ENCODE results near the gene FAM83F.

Gene FAM83F

DNA sequence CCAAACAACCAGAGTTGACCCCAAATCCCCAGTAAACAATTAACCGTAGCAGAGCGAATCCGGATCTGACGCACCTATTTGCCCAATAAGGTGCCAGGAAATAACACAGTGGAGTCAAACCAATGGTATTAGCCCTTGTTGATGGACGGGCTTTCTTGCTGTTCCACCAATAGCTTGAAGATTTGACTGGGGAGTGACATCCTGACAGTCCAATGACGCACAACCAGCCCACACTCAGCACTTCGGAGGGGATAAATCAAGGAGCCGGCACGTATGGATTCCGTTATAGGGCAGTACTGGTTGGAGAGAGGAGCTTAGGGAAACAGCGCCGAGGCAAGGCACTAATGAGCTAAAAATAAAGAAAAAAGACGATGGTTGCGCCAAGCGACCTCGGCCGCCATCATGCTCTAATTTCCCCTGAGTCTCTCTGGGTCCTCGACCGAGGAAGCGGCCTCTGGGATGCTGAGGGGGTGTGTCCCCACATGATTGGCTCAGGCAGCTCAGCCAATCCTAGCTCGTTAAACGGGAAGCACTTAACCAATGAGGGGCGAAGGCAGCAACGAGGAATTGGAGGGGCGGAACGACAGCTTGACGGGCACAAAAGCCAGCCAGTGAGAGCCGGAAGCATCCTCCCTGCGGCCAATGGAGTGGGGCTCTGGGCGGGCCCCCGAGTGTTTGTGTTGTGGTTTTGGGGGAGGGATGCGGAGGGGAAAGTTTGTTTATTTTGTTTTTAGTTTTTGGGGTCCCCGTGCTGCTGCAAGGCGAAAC is 49.5 kb downstream of the FAM83F start:
- H3K4me3 ChIP-seq (ENCODE audit: low read depth, low read length), result peak overlapping the region; percentile 79
- DNase-seq (ENCODE audit: low read depth), result peak; percentile 98

- DNase-seq (ENCODE audit: low read depth), result no peak
- H3K4me3 ChIP-seq (ENCODE audit: low read depth, low read length), result peak overlapping the region; percentile 79
Observed at GRCh38 chr22:40044870-40045834, 50.4 kb downstream of the FAM83F start.

GRCh38 chr22:40046126-40046525 is 51.4 kb downstream of the FAM83F start:
- no peak for DNase-seq (ENCODE audit: low read depth)
- no peak overlapping the region for H3K4me3 ChIP-seq (ENCODE audit: low read depth, low read length)

DNA sequence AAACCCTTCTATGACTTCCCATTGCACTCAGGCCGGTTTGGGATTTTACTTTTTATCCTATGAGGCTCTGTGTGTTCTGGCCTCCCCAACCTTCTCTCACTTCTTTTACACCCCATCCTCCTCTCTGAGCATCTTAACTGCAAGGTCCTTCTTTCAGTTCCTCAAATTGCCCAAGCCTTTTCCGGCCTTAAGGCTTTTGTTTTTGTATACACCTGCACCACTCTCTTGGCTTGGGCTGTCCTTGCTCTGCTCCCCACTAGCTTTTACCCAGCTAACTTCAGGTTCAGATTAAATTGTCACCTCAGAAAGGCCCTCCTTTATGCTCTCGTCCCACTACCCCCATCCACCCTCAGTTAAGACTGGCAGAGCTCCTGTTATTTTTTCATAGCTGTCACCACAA is 55.5 kb downstream of the FAM83F start:
- H3K4me3 ChIP-seq (ENCODE audit: low read depth, low read length), result no peak overlapping the region
- DNase-seq (ENCODE audit: low read depth), result no peak

- no peak for DNase-seq (ENCODE audit: low read depth)
- H3K4me3 ChIP-seq (ENCODE audit: low read depth, low read length), result no peak overlapping the region
Observed at GRCh38 chr22:40051322-40051721, 56.6 kb downstream of the FAM83F start.

DNA sequence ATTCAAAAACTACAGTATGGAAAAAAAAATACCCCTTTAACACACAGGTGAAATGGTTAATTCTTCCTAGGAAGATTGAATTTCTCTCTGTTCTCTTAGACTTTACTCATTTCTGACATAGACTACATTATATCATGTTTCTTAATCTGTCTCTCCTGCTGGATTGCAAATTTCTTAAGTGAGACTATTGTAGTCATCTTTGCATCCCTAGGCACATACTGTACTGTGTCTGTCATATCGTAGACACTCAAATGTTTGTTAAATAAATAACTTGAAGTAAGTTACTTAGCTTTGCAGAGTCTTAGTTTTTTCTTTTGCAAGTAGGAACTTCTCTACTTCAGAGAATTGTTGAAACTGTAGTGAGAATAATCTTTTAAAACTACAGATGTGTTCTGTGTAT is 58.7 kb downstream of the FAM83F start:
- DNase-seq (ENCODE audit: low read depth), result no peak
- no peak overlapping the region for H3K4me3 ChIP-seq (ENCODE audit: low read depth, low read length)

- no peak overlapping the region for H3K4me3 ChIP-seq (ENCODE audit: low read depth, low read length)
- DNase-seq (ENCODE audit: low read depth), result no peak
Observed at GRCh38 chr22:40054486-40054885, 59.7 kb downstream of the FAM83F start.

DNA sequence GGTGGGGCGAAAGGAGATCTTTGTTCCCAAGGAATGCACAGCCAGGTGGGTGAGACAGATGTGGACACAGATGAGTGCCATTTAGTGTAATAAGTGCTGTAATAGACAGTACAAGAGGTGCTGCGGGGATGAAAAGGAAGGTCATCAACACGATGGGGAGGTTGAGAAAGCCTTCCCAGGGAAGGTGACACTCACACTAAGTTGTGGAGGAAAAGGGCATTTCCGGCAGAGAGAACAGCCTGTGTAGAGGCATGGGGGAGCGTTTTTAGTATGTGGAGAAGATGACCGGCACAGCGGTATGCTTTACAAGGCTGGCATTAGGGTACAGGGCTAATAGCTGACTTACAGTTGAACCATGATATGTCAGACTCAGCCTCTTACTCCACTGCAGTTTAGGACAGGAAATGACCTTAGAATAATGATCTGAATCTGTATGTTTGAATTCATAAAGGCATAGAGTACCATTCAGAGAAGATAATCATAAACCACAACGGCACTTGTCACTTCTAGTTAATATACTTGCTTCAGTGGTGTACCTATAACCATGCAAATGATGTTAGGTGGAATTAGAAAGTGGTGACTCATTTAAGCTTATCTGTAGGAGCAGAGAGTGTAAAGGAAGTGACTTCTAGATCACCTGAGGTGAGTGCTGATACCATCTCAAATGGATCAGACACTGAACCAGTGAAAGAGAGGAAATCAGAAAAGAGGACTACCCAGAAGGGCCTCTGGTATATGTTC is 60.6 kb downstream of the FAM83F start:
- no peak overlapping the region for H3K4me3 ChIP-seq (ENCODE audit: low read depth, low read length)
- no peak for DNase-seq (ENCODE audit: low read depth)

DNA sequence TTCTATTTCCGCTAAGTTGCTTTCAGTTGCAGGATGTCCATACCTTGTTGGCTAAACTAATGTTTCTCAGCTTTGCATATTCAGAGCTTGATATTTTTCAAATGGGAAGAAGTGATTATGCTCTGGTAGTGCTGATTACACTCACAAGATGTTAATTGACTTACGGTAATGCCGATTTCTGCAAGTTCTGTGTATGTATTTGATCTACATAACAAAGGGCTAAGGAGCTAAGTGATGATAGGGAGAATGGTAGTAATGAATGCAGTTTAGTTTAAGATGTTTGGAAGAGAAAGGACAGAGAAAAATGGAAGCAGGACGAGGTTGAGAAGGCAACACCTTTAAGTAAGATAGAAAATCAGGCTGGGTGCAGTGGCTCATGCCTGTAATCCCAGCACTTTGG is 61.4 kb downstream of the FAM83F start:
- DNase-seq (ENCODE audit: low read depth), result no peak
- no peak overlapping the region for H3K4me3 ChIP-seq (ENCODE audit: low read depth, low read length)

- DNase-seq (ENCODE audit: low read depth), result no peak
- H3K4me3 ChIP-seq (ENCODE audit: low read depth, low read length), result no peak overlapping the region
Observed at GRCh38 chr22:40056559-40056958, 61.8 kb downstream of the FAM83F start.

DNA sequence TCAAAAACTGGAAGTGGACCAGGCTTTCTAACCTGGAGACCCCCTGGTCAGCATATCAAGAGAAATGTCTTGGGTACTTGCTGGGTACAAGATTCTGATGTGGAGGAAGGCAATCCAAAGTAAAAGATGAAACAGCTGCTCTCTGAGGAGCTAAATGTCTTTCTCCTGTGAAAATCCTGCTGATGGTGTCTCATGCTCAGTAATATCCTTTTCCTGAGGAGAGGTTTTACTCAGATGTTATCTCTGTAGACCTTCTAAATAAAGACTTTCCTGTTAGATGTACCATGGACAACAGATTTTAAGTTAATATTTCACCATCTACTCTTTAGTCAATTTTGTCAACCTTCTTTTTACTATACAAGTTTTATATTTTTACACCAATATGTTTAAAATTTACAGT is 62.9 kb downstream of the FAM83F start:
- no peak for DNase-seq (ENCODE audit: low read depth)
- H3K4me3 ChIP-seq (ENCODE audit: low read depth, low read length), result no peak overlapping the region

GRCh38 chr22:40058265-40058664 is 63.5 kb downstream of the FAM83F start:
- no peak for DNase-seq (ENCODE audit: low read depth)
- H3K4me3 ChIP-seq (ENCODE audit: low read depth, low read length), result no peak overlapping the region

GRCh38 chr22:40065981-40066380 is 71.2 kb downstream of the FAM83F start:
- DNase-seq (ENCODE audit: low read depth), result no peak
- no peak overlapping the region for H3K4me3 ChIP-seq (ENCODE audit: low read depth, low read length)

GRCh38 chr22:40067639-40068038 is 72.9 kb downstream of the FAM83F start:
- H3K4me3 ChIP-seq (ENCODE audit: low read depth, low read length), result no peak overlapping the region
- no peak for DNase-seq (ENCODE audit: low read depth)

GRCh38 chr22:40070701-40071100 is 75.9 kb downstream of the FAM83F start:
- no peak for DNase-seq (ENCODE audit: low read depth)
- no peak overlapping the region for H3K4me3 ChIP-seq (ENCODE audit: low read depth, low read length)

DNA sequence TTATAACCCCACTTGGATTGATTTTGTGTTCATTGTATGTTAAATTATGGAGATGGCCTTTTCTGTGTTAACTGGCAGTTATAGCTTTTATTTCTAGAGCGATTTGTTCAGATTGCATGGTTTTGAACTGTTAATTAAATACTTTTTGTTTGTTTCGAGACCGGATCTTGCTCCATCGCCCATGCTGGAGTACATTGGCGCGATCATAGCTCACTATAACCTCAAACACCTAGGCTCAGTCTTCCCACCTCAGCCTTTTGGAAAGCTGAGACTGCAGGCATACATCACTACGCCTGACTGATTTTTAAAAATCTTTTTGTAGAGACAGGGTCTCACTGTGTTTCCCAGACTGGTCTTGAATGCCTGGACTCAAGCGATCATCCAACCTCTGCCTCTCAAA is 77.0 kb downstream of the FAM83F start:
- no peak for DNase-seq (ENCODE audit: low read depth)
- H3K4me3 ChIP-seq (ENCODE audit: low read depth, low read length), result no peak overlapping the region

DNA sequence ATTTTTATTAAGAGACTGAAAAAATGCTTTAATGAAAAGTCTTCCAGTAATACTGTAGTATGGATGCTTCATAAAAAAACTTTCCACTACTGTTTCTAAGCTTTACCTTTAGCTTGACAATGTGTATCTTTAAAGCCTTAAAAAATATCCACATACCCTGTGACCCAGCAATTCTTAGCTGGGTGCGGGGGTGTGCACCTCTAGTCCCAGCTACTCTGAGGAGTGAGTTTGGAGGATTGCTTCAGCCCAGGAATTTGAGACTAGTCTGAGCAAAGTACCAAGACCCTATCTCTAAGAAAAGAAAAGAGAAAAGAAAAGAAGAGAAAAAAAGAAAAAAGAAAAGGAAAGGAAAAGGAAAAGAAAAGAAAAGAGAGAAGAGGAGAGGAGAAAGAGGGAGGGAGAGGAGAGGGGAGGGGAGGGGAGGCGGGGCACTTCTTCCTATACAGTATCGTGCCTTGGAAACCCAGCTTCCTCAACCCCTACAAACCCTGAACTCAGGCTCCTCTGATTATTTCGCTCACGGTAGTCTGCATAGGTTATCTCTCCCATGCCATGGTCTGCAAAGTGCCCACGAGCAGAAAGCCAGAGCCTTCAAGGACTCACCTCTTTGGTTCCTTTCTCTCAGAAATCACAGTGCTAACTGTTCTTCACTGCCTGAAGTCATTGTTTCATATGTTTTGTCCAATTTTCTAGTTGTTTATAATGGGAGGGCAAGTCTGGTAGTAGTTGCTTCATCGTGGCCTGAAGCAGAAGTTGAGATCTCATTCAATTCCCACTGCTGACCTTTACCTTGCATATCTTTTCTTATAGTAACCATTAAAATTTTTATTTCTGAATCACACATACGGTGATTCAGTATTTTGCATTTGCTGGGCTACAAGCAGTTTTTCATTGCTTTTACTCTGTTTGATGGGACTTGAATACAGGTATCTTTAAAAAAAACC is 82.2 kb downstream of the FAM83F start:
- no peak overlapping the region for H3K4me3 ChIP-seq (ENCODE audit: low read depth, low read length)
- no peak for DNase-seq (ENCODE audit: low read depth)

DNA sequence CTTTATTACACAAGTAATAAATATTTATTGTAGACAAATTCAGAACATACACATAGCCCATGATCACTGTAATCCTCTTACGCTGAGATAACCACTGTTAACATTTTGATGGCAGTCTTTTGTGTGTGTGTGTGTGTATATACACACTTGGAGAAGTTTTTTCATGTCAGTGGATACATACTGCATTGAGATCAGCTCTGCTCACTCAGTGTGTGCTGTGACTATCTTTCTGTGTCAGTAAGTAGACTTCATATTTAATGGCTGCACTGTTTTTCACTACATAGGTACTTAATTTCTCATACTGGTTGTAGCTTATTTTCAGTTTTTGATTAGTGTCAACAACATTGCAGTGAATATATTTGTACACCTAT is 82.9 kb downstream of the FAM83F start:
- DNase-seq (ENCODE audit: low read depth), result no peak
- no peak overlapping the region for H3K4me3 ChIP-seq (ENCODE audit: low read depth, low read length)

DNA sequence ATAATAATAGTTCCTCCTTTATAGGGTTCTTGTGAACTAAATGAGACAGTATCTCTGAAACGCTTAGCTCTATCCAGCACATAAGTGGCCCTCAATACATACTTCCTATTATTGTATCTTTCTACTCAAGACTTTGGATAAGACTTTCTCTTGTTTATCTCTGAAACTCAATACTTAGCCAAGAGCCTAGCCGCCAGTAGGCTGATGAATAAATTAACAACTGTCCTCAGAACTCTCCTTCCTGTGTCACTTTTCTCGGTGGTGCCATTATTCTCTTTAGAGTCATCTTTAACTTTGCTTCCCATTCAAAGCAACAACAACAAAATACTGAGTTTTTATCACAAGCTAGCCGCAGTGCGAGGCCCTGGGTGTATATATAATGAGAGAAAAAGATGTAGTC is 86.9 kb downstream of the FAM83F start:
- no peak for DNase-seq (ENCODE audit: low read depth)
- H3K4me3 ChIP-seq (ENCODE audit: low read depth, low read length), result no peak overlapping the region

Measured in skeletal muscle cell (primary cell).